Bladder microvascular endothelial cell (primary cell): Measurements from ENCODE around the gene HIKESHI. TPM values are rescaled to one million over a fixed set of nuclear protein-coding genes. Genes with fewer than 3 reads are reported as not detected.

Experiments used
- total RNA-seq: library from RNA; depleted of rRNA; stranded (reverse); fragments of >200 nt; gene quantifications from 2 replicates; pipeline ENCODE4 v1.2.3, GENCODE V29; 2014

The HIKESHI gene
- total RNA-seq = 46.1 and 48.2 TPM in 2 replicates

GRCh38 chr11:86302092-86302793 is at the start of gene HIKESHI:
Gene HIKESHI, plus strand, starts transcription at chr11:86302240. Its CDS starts 209 bp downstream, at chr11:86302449.

GRCh38 chr11:86374586-86374985 is 72.5 kb downstream of the HIKESHI start, which contains the start of gene CCDC81:
Gene CCDC81, plus strand, starts transcription at chr11:86374887. Its CDS starts 277 bp downstream, at chr11:86375164.

Other genes starting within 250 kb of the HIKESHI start
- 176 and 353 TPM in 2 replicates for gene PICALM, start 233.2 kb upstream of the HIKESHI start, total RNA-seq
- 15.7 and 33.9 TPM in 2 replicates for gene EED, start 57.5 kb upstream of the HIKESHI start, total RNA-seq
- 0.32 and 1.3 TPM in 2 replicates for gene CCDC81, start 72.6 kb downstream of the HIKESHI start, total RNA-seq